HFFc6 (cell line): Measurements from ENCODE around the gene LIN9. TPM values are rescaled to one million over a fixed set of nuclear protein-coding genes. Genes with fewer than 3 reads are reported as not detected.

Source experiments
- DNase-seq: peaks from one replicate; pipeline ENCODE4 v3.0.0-alpha.2; 2018
- H3K27ac Mint-ChIP-seq: 2 replicates; pipeline ENCODE4 v1.8.0; 2020; ENCODE audit warnings: mild to moderate bottlenecking, mixed read lengths
- H3K27me3 Mint-ChIP-seq: 2 replicates; pipeline ENCODE4 v1.8.0; 2021; ENCODE audit warnings: mild to moderate bottlenecking, moderate library complexity, mixed read lengths; ENCODE audit not compliant: insufficient read depth
- H3K36me3 Mint-ChIP-seq: 2 replicates; pipeline ENCODE4 v1.8.0; 2021; ENCODE audit warnings: low read depth, mixed read lengths
- H3K4me1 Mint-ChIP-seq: 2 replicates; pipeline ENCODE4 v1.8.0; 2020; ENCODE audit warnings: low read depth, mixed read lengths
- H3K4me3 Mint-ChIP-seq: 2 replicates; pipeline ENCODE4 v1.8.0; 2020; ENCODE audit warnings: mild to moderate bottlenecking, moderate library complexity, mixed read lengths
- H3K9me3 Mint-ChIP-seq: 2 replicates; pipeline ENCODE4 v1.8.0; 2020; ENCODE audit warnings: mild to moderate bottlenecking, mixed read lengths
- total RNA-seq, 6 experiments: library from RNA; stranded (reverse); fragmentation: NEBNext Ultra II Directional; extraction: Animal tissue kit (Norgen Biotek cat#: 25700); gene quantifications; 2 replicates in 1 of 6; 3 replicates in 5 of 6; pipeline ENCODE4 v1.2.3, GENCODE V29; 2021
- TF ChIP-seq, protein P1 (sequence below): fragments of 200-600 bp; sonication (generic); IDR thresholded peaks from 2 replicates; pipeline ENCODE4 v1.5.0; 2021; ENCODE audit warnings: antibody characterized with exemption, mild to moderate bottlenecking

Gene LIN9
- total RNA-seq, 6 experiments from 2014 or later: 3.6 to 5.2 (median 4.5) TPM

DNA sequence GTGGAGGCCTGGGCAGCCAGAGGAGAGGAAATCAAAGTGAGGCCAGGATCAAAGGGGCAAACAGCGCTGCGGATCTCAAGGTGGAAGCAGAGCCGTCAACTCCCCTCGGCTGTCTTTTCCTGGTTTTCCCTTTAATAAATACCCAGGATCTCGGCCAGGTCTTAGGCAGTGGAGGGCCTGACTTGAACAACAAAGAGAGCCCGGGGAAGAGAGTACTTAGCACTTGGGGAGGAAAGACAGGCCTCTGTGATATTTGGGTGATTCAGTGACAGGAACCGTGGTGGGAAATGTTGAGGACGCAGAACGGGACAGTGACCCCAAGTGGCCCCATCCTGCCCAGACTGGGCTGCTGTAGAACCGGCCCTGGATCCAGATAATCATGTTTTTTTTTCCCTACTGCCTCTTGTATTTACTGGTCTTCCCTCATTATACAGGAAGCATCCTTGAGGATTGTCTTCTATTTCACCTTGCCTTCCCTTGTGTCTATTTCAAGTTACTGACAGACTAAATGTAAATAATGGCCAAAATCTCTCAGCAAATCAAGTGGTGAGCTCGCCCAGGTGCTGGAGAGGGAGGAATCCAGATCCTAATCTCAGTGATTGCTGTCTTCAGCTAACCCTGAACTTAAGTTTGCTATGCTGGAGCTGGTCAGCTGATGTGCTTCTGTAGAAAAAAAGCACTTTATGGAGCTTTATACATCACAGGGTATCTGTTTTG, 88.3 kb downstream of the LIN9 start:
- DNase-seq: no peak
- H3K27me3 Mint-ChIP-seq: peaks cover 10% of the 10 kb centered on the region; the same call in 1 of the 2 replicates
- H3K36me3 Mint-ChIP-seq: no peaks in the 10 kb centered on the region
- H3K27ac Mint-ChIP-seq: no peak overlapping the region
- no peaks in the 10 kb centered on the region for H3K9me3 Mint-ChIP-seq
- H3K4me3 Mint-ChIP-seq: no peak overlapping the region
- H3K4me1 Mint-ChIP-seq: 0 out of 2 replicates have a peak, but pooled peaks cover 5% of the 10 kb centered on the region
- TF ChIP-seq, protein P1, sequence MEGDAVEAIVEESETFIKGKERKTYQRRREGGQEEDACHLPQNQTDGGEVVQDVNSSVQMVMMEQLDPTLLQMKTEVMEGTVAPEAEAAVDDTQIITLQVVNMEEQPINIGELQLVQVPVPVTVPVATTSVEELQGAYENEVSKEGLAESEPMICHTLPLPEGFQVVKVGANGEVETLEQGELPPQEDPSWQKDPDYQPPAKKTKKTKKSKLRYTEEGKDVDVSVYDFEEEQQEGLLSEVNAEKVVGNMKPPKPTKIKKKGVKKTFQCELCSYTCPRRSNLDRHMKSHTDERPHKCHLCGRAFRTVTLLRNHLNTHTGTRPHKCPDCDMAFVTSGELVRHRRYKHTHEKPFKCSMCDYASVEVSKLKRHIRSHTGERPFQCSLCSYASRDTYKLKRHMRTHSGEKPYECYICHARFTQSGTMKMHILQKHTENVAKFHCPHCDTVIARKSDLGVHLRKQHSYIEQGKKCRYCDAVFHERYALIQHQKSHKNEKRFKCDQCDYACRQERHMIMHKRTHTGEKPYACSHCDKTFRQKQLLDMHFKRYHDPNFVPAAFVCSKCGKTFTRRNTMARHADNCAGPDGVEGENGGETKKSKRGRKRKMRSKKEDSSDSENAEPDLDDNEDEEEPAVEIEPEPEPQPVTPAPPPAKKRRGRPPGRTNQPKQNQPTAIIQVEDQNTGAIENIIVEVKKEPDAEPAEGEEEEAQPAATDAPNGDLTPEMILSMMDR: no peak

DNA sequence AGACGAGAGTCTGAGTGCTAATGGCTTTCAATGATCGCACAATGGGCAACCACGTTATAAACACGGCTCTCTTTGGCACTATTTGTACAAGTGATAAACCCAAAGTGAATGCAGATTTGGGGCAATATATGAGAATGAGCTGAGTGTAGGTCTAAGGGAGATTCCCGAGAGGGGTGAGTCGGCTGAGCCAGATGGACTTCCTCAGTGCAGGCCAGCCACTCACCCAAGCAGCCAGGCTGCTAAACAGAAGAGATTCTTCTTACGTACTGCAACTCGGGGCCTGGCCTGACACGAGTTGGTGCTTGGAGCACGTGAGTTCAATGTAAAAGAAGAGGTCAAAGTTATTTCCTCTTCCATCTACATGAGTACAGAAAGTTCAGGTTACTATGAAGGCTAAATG, 91.7 kb downstream of the LIN9 start:
- H3K36me3 Mint-ChIP-seq: no peaks in the 10 kb centered on the region
- peaks cover 5% of the 10 kb centered on the region; the same call in 1 of the 2 replicates for H3K4me1 Mint-ChIP-seq
- no peak for DNase-seq
- no peak overlapping the region for H3K4me3 Mint-ChIP-seq
- no peaks in the 10 kb centered on the region for H3K9me3 Mint-ChIP-seq
- H3K27me3 Mint-ChIP-seq: peaks cover 6% of the 10 kb centered on the region
- no peak overlapping the region for H3K27ac Mint-ChIP-seq
- TF ChIP-seq, protein P1: no peak

DNA sequence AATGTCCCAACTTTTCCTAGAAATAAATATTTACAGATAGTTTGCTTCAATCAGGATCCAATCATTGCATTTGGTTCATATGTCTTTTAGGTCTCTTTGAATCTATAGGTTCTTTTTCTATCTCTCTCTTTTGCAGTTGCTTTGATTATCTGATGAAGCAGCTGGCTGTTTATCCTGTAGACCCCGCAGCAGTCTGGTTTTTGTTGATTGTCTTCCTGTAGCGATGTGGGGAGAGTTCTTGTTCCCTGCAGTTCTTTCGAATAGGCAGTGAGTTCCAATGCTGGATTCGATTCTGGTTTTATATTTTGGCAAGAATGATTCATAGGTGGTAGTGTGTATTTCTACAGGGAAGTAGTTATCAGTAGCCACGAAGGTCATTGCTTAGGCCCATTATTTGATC, 92.9 kb downstream of the LIN9 start:
- H3K4me1 Mint-ChIP-seq: peaks cover 5% of the 10 kb centered on the region; the same call in 1 of the 2 replicates
- DNase-seq: no peak
- peaks cover 4% of the 10 kb centered on the region for H3K27me3 Mint-ChIP-seq
- no peak overlapping the region for H3K4me3 Mint-ChIP-seq
- H3K36me3 Mint-ChIP-seq: no peaks in the 10 kb centered on the region
- TF ChIP-seq, protein P1: no peak
- no peak overlapping the region for H3K27ac Mint-ChIP-seq
- no peaks in the 10 kb centered on the region for H3K9me3 Mint-ChIP-seq

DNA sequence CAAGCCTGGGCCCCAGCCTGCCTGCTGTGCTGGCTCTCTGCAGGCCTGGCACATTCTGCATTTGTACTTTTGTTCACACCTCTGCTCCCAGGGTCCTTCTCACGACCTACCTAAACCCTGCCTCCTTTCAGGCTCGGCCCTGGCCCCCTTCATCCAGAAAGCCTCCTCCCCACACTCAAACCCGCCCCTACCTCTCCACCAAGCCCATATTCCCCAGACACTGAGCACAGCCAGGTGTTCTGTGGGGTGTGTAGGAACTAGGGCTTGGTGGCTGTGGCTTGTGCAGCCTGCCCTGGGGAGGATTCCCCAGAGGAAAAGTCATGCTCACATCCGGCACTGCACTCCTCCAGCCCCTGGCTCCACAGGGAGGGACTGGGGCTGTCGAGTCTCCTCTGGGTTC, 93.7 kb downstream of the LIN9 start:
- H3K9me3 Mint-ChIP-seq: no peaks in the 10 kb centered on the region
- no peak overlapping the region for H3K27ac Mint-ChIP-seq
- H3K4me3 Mint-ChIP-seq: no peak overlapping the region
- peaks cover 2% of the 10 kb centered on the region for H3K27me3 Mint-ChIP-seq
- H3K36me3 Mint-ChIP-seq: no peaks in the 10 kb centered on the region
- TF ChIP-seq, protein P1: no peak
- peaks cover 5% of the 10 kb centered on the region; the same call in 1 of the 2 replicates for H3K4me1 Mint-ChIP-seq
- DNase-seq: no peak

DNA sequence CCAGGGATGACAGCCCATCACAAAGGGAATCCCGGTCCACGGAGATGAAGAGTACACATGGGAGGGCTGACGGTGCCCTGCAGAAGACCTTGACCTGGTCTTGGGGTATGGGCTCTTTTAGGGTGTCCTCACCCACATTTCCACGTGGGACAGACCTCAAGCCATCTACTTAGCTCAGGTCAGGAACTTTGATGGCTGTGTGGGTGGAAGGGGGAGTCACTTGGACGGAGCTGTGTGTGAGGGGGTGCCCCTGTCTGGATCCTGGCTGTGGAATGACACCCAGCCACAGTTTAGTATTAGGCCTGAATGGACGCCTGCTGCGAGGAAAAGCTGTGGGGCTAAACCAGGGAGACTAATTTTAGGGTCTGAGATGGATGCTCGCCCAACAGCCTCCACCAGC, 96.4 kb downstream of the LIN9 start:
- Mint-ChIP-seq H3K27ac (no peak overlapping the region), H3K9me3 (no peaks in the 10 kb centered on the region), H3K4me1 (peaks cover 5% of the 10 kb centered on the region; the same call in 1 of the 2 replicates), H3K36me3 (no peaks in the 10 kb centered on the region), H3K4me3 (no peak overlapping the region), H3K27me3 (peaks cover 20% of the 10 kb centered on the region)
- DNase-seq: no peak
- TF ChIP-seq, protein P1: no peak
